ENCODE results near the gene TTC39A. TPM values are rescaled to one million over a fixed set of nuclear protein-coding genes. Genes with fewer than 3 reads are reported as not detected.

TTC39A gene
- total RNA-seq, 1 experiment from 2014 or later, result 8.3 TPM

- Histone ChIP-seq H3K4me3 (ENCODE audit: low read depth in 2 of 2, low read length in 2 of 2) (no peak overlapping the region), H3K36me3 (ENCODE audit: control insufficient read depth, insufficient read depth, low read length) (no peaks in the 10 kb centered on the region), H3K27me3 (ENCODE audit: control insufficient read depth, insufficient read depth, low read length) (no peaks in the 10 kb centered on the region), H3K4me1 (ENCODE audit: control insufficient read depth, insufficient read depth, low read length) (peaks cover 6% of the 10 kb centered on the region), H3K9me3 (ENCODE audit: control insufficient read depth, insufficient read depth, low read depth, low read length) (no peaks in the 10 kb centered on the region), H3K27ac (ENCODE audit: low read length) (no peak overlapping the region)
- DNase-seq (ENCODE audit: low read depth, low spot score) (no peak), ATAC-seq (no peak)
- in situ Hi-C loops (cut with HindIII; ENCODE audit: low pct_unique_long_range_greater_than_20kb, low sequenced_read_pairs) (no loop called here), intact Hi-C loops (cut with micrococcal nuclease; ENCODE audit: unreplicated experiment) (no loop called here)
- POLR2A ChIA-PET, result no interaction called here
- no peak for TF ChIP-seq POLR2AphosphoS5 (IDR thresholded peaks at IDR 0.05; ENCODE audit: low read depth, low read length)
- CTCF ChIA-PET, result no interaction called here
- no TSS peak for BruUV-seq (replicated peaks)
These were observed 21.1 kb downstream of the TTC39A start for GRCh38 chr1:51309291-51309690.

GRCh38 chr1:51308636-51309035 is 21.7 kb downstream of the TTC39A start:
- TF ChIP-seq SIN3A (IDR thresholded peaks at IDR 0.05; ENCODE audit: borderline replicate concordance, insufficient read depth, low read depth, low read length) (no peak), REST (IDR thresholded peaks at IDR 0.05; ENCODE audit: insufficient read depth in 1 of 2, low read depth in 2 of 2, low read length in 1 of 2) (no peak), POLR2AphosphoS5 (IDR thresholded peaks at IDR 0.05; ENCODE audit: low read depth, low read length) (no peak), CTCF (IDR thresholded peaks at IDR 0.05) (no peak), TCF7L2 (IDR thresholded peaks at IDR 0.05; ENCODE audit: low read depth, low read length) (no peak)
- POLR2A ChIA-PET, result no interaction called here
- ATAC-seq, result no peak
- Histone ChIP-seq H3K4me1 (ENCODE audit: control insufficient read depth, insufficient read depth, low read length) (0 out of 2 replicates have a peak, but pooled peaks cover under 1% of the 10 kb centered on the region), H3K27me3 (ENCODE audit: control insufficient read depth, insufficient read depth, low read length) (no peaks in the 10 kb centered on the region), H3K4me3 (ENCODE audit: low read depth in 2 of 2, low read length in 2 of 2) (no peak overlapping the region), H3K36me3 (ENCODE audit: control insufficient read depth, insufficient read depth, low read length) (no peaks in the 10 kb centered on the region), H3K27ac (ENCODE audit: low read length) (no peak overlapping the region), H3K9me3 (ENCODE audit: control insufficient read depth, insufficient read depth, low read depth, low read length) (no peaks in the 10 kb centered on the region)
- no peak for DNase-seq (ENCODE audit: low read depth, low spot score)
- no TSS peak for BruUV-seq (replicated peaks)
- in situ Hi-C loops (cut with HindIII; ENCODE audit: low pct_unique_long_range_greater_than_20kb, low sequenced_read_pairs) (no loop called here), intact Hi-C loops (cut with micrococcal nuclease; ENCODE audit: unreplicated experiment) (no loop called here)
- CTCF ChIA-PET, result no interaction called here

- Histone ChIP-seq H3K4me3 (ENCODE audit: low read depth in 2 of 2, low read length in 2 of 2) (no peak overlapping the region), H3K9me3 (ENCODE audit: control insufficient read depth, insufficient read depth, low read depth, low read length) (no peaks in the 10 kb centered on the region), H3K4me1 (ENCODE audit: control insufficient read depth, insufficient read depth, low read length) (no peaks in the 10 kb centered on the region), H3K36me3 (ENCODE audit: control insufficient read depth, insufficient read depth, low read length) (no peaks in the 10 kb centered on the region), H3K27ac (ENCODE audit: low read length) (no peak overlapping the region), H3K27me3 (ENCODE audit: control insufficient read depth, insufficient read depth, low read length) (no peaks in the 10 kb centered on the region)
- in situ Hi-C loops (cut with HindIII; ENCODE audit: low pct_unique_long_range_greater_than_20kb, low sequenced_read_pairs), result no loop called here
- ATAC-seq (no peak), DNase-seq (ENCODE audit: low read depth, low spot score) (no peak)
- TF ChIP-seq POLR2AphosphoS5 (IDR thresholded peaks at IDR 0.05; ENCODE audit: low read depth, low read length) (no peak), CTCF (IDR thresholded peaks at IDR 0.05) (no peak), REST (IDR thresholded peaks at IDR 0.05; ENCODE audit: insufficient read depth in 1 of 2, low read depth in 2 of 2, low read length in 1 of 2) (no peak), TCF7L2 (IDR thresholded peaks at IDR 0.05; ENCODE audit: low read depth, low read length) (no peak), SIN3A (IDR thresholded peaks at IDR 0.05; ENCODE audit: borderline replicate concordance, insufficient read depth, low read depth, low read length) (no peak)
- intact Hi-C loops (cut with micrococcal nuclease; ENCODE audit: unreplicated experiment), result no loop called here
- POLR2A ChIA-PET, result interaction anchor here (0.6 kb wide), 1 partner anchor 434 kb away, joined by 3 read pairs; no protein-coding TSS in a partner anchor
- CTCF ChIA-PET, result no interaction called here
- no TSS peak for BruUV-seq (replicated peaks)
These were observed 23.4 kb downstream of the TTC39A start for GRCh38 chr1:51306950-51307349.

All from Panc1 (cell line).